Ovary (tissue), 9 donors: ENCODE measurements around the gene PSMG3. TPM values are rescaled to one million over a fixed set of nuclear protein-coding genes. Genes with fewer than 3 reads are reported as not detected.
A peak's percentile ranks its signal among the peaks of the same experiment; 100 is the strongest.

Source experiments
- DNase-seq, 5 donors: peaks; one replicate each; pipeline ENCODE4 v3.0.0-alpha.2; 2019 to 2020
- H3K27ac ChIP-seq, 2 donors: fragments of 200-600 bp; one replicate each; pipeline versions ENCODE4 v1.5.1 to v1.8.0; 2019 to 2022
- H3K27me3 ChIP-seq: fragments of 200-600 bp; one replicate; pipeline ENCODE4 v1.8.0; 2022
- H3K36me3 ChIP-seq: fragments of 200-600 bp; sonication (generic); one replicate; pipeline ENCODE4 v1.5.1; 2019
- H3K4me1 ChIP-seq: one replicate; pipeline ENCODE4 v1.8.1; 2013; ENCODE audit warnings: mild to moderate bottlenecking, moderate library complexity; ENCODE audit not compliant: insufficient read depth
- H3K4me3 ChIP-seq: fragments of 200-600 bp; sonication (generic); one replicate; pipeline ENCODE4 v1.5.1; 2017
- H3K9me3 ChIP-seq, 2 donors: fragments of 200-600 bp in 1 of 2; sonication (generic) in 1 of 2; one replicate each; pipeline versions ENCODE4 v1.5.1 to v1.8.1; 2013 to 2019; ENCODE audit warnings: mild to moderate bottlenecking in 1 of 2, moderate library complexity in 1 of 2
- EP300 ChIP-seq: sonication (generic); formaldehyde crosslinking; IDR thresholded peaks from one replicate; pipeline ENCODE4 v1.6.1; 2017; ENCODE audit warnings: antibody characterized with exemption
- POLR2A ChIP-seq: fragments of 450-650 bp; IDR thresholded peaks from one replicate; pipeline ENCODE4 v1.6.1; 2017; ENCODE audit warnings: antibody characterized with exemption, mild to moderate bottlenecking, moderate library complexity
- WGBS, 3 donors: extraction: QIAGEN DNeasy Blood & Tissue Kit in 1 of 3; methylation state at CpG; one replicate each; pipeline versions ENCODE4 v1.1.5 to v1.1.7; 2013 to 2017; 5-methylcytosine and 5-hydroxymethylcytosine counted together
- intact Hi-C, 4 donors: fragments of 100-400 bp; cut with DNase I; formaldehyde crosslinking; loops; one replicate each; pipeline versions ENCODE4 v1.11.0 to v1.15.1; 2022 to 2023
- polyA plus RNA-seq, 2 donors: library from polyadenylated mRNA; stranded (reverse); fragments of 200-250 nt in 1 of 2; fragments of 350-450 nt in 1 of 2; fragmentation: Illumina TruSeq in 1 of 2; extraction: RNeasy Lipid Tissue Mini Kit (QIAGEN cat#74804) in 1 of 2; gene quantifications; one replicate each; pipeline ENCODE4 v1.2.3, GENCODE V29; 2013 to 2014
- total RNA-seq, 7 donors: library from RNA; depleted of rRNA in 2 of 7; stranded (reverse); fragments of >200 nt in 2 of 7; fragmentation: NEBNext Ultra II Directional in 3 of 7; extraction: Animal tissue kit (Norgen Biotek cat#: 25700) in 3 of 7; gene quantifications; one replicate each; pipeline versions ENCODE4 v1.1.0 to v1.2.4, GENCODE V29; 2016 to 2023
- TF ChIP-seq, protein P1 (sequence below), 3 donors: fragments of 450-650 bp in 2 of 3; fragments of 200-600 bp in 1 of 3; IDR thresholded peaks; one replicate each; pipeline versions ENCODE4 v1.5.1 to v1.8.0; 2016 to 2022; ENCODE audit warnings: antibody characterized with exemption in 3 of 3, mild to moderate bottlenecking in 1 of 3
- donor health status: DM: no; HTN: no; CAD: no; lungs with moderate emphysema.
- donor health status: DM: no; HTN: no; CAD: no.
- donor health status: Bipolar disorder and iron deficiency.
- donor health status: DM: yes; HTN: yes; CAD: no.
- donor health status: DM: no; HTN: no; CAD: no.
- donor health status: DM: yes; HTN: yes; CAD: no.

The PSMG3 gene
- total and polyA plus RNA-seq, 9 donors = 12.7 to 34.5 (median 18.6) TPM

DNA sequence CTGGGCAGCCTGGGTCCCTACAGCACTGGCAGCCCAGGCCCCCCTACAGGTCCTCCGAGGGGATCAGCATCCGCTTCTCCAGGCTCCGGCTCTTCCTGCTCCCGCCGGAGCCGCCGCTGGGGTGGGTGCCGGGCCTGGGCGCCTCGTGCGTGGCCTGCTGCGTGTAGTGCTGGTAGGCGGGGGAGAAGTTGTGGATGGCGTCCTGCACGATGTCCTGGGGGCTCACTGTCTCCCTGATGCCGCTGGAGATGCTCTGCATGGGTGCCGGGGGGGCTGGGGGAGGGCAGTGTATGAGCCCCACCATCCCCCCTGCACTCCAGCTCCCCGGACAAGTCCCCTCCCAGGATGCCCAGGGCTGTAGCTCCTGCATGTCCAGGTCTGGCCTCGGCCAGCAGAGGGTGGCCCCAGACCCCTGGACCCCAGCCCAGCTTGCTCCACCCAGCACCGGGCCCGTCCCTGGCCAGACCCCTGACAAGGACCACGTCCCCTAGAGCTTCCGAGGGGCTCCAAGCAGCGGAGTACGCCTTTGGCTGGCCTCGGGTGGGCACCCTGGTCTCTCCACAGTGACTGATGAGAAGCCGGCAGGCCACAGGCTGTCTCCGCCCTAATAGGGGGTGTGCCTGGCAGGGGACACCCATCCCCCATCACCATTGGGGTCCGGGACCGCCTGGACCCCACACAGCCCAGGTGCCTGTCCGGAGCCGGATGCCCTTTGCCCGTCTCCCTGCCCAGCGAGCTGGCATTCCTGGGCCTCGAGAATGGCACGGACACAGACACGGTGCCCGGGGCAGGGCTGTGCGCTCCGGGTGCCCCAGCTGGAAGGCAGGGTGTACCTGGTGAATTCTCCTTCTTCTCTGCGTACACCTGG lies 22.7 kb downstream of the PSMG3 start:
- intact Hi-C loops = no loop called here
- DNase-seq = no peak
- TF ChIP-seq EP300 (no peak), POLR2A (no peak)
- TF ChIP-seq, protein P1, sequence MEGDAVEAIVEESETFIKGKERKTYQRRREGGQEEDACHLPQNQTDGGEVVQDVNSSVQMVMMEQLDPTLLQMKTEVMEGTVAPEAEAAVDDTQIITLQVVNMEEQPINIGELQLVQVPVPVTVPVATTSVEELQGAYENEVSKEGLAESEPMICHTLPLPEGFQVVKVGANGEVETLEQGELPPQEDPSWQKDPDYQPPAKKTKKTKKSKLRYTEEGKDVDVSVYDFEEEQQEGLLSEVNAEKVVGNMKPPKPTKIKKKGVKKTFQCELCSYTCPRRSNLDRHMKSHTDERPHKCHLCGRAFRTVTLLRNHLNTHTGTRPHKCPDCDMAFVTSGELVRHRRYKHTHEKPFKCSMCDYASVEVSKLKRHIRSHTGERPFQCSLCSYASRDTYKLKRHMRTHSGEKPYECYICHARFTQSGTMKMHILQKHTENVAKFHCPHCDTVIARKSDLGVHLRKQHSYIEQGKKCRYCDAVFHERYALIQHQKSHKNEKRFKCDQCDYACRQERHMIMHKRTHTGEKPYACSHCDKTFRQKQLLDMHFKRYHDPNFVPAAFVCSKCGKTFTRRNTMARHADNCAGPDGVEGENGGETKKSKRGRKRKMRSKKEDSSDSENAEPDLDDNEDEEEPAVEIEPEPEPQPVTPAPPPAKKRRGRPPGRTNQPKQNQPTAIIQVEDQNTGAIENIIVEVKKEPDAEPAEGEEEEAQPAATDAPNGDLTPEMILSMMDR (IDR thresholded peaks at IDR 0.05) = no peak
- Histone ChIP-seq H3K4me1 (no peaks in the 10 kb centered on the region), H3K36me3 (no peaks in the 10 kb centered on the region), H3K27me3 (no peaks in the 10 kb centered on the region), H3K4me3 (no peak overlapping the region), H3K27ac (no peak overlapping the region), H3K9me3 (no peaks in the 10 kb centered on the region)
- 81 to 84% (median 81%) methylated on average over 36 to 41 of the region's 41 CpGs for WGBS, 3 donors

DNA sequence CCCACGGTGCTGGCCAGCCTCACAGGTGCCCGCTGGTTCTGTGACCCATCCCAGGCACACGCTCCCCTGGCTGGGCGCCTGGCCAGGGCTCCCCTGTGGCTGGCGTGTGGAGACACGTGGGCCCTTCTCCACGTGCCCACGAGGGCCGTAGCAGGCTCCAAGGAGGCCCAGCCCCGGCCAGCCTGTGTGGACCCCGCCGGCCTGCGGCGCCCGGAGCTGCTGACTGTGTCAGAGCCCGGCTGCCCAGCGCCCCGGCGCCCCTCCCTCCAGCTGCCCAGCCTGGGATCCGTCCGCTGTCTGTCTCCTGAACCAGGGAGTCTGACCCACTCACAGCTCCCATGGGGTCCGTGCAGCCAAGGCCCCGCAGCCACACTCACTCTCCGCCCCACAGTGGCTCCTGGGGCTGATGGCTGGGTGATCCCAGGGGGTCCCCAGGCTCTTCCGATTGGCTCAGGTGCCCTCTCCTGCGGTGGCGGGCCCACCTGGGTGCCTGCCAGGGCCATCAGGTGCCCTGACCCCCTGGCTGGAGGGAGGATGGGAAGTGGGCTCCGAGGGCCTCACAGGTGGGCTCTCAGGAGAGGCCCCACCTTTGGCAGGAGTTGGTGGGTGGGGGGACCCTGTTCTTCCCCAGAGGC lies 23.4 kb downstream of the PSMG3 start:
- Histone ChIP-seq H3K27me3 (no peaks in the 10 kb centered on the region), H3K9me3 (no peaks in the 10 kb centered on the region), H3K27ac (no peak overlapping the region), H3K36me3 (no peaks in the 10 kb centered on the region), H3K4me1 (no peaks in the 10 kb centered on the region), H3K4me3 (no peak overlapping the region)
- DNase-seq = no peak
- WGBS, 3 donors = 79 to 87% (median 82%) methylated on average over 9 to 28 of the region's 28 CpGs
- intact Hi-C loops = no loop called here
- TF ChIP-seq POLR2A = no peak
- TF ChIP-seq, protein P1 (IDR thresholded peaks at IDR 0.05) = no peak
- no peak for TF ChIP-seq EP300

DNA sequence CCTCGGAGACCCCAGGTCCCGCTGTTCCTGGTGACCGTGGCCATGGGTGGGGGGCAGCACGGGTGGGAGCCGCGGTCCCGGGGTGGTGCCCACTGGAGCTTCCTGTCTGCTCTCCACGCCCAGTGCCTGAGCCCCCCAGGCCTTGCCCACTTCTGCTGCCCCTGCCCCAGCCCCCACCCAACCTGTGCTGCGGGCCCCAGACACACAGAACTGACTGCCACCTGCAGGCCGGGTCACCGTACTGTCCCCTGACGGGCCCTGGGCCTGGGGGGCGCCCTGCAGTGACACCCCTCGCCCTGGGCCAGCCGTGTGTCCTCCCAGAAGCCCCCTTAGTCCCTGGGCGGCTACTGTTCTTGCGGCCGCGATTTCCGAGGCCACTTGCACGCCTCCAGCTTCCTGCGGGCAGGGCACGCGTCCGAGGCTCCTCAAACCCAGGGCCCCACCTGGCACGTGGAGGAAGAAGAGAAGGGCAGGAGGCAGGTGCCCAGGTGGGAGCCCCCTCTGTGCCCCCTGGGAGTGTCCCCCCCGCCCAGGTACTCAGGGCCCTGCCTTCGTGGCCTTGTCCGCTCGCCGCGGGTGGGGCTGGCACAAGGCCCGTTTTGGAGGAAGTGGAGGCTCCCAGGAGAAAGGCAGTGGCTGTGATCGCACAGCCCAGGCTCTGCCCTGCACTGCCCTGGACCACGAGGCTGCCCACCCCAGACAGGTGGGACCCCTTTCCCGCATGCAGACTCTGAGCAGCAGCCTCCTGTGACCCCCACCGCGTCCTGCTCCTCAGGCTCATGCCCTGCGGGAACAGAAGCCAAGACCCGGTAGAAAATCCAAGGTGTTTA lies 24.2 kb downstream of the PSMG3 start:
- 65 to 72% (median 70%) methylated on average over 34 to 40 of the region's 40 CpGs for WGBS, 3 donors
- intact Hi-C loops = no loop called here
- Histone ChIP-seq H3K27ac (no peak overlapping the region), H3K27me3 (no peaks in the 10 kb centered on the region), H3K36me3 (no peaks in the 10 kb centered on the region), H3K9me3 (no peaks in the 10 kb centered on the region), H3K4me1 (no peaks in the 10 kb centered on the region), H3K4me3 (no peak overlapping the region)
- TF ChIP-seq POLR2A = no peak
- TF ChIP-seq, protein P1 (IDR thresholded peaks at IDR 0.05) = no peak
- TF ChIP-seq EP300 = no peak
- peak in 1 of 5 donors; percentile 8 for DNase-seq

- Histone ChIP-seq H3K27ac (no peak overlapping the region), H3K4me1 (no peaks in the 10 kb centered on the region), H3K4me3 (no peak overlapping the region), H3K36me3 (no peaks in the 10 kb centered on the region), H3K9me3 (no peaks in the 10 kb centered on the region), H3K27me3 (no peaks in the 10 kb centered on the region)
- DNase-seq = no peak
- intact Hi-C loops = no loop called here
- WGBS, 3 donors = 63 to 68% (median 63%) methylated on average over 15 to 16 of the region's 16 CpGs
- TF ChIP-seq, protein P1 (IDR thresholded peaks at IDR 0.05) = no peak
- no peak for TF ChIP-seq POLR2A
- TF ChIP-seq EP300 = no peak
These were observed 24.9 kb downstream of the PSMG3 start for GRCh38 chr7:1544896-1545416.
